ENCODE measurements around the gene SUPT6H.

GRCh38 chr17:28645576-28645939 lies 16.4 kb upstream of the SUPT6H start:
- TF ChIP-seq CTCF (IDR thresholded peaks at IDR 0.05) (no peak), POLR2A (IDR thresholded peaks at IDR 0.05) (no peak)

Data from testis (tissue), 2 donors.